Measurements from ENCODE around the gene CRLF2. TPM values are rescaled to one million over a fixed set of nuclear protein-coding genes. Genes with fewer than 3 reads are reported as not detected.

Gene CRLF2
- polyA plus RNA-seq, 3 donors, result 0.11 to 0.17 TPM; not detected in 1

- H3K4me3 Mint-ChIP-seq, result peak overlapping the region in 1 of 2 donors; percentile 46
- intact Hi-C loops (cut with micrococcal nuclease), result no loop called here
These were observed 49.2 kb downstream of the CRLF2 start for GRCh38 chrX:1163231-1163630.

GRCh38 chrX:1162119-1162916 lies 50.1 kb downstream of the CRLF2 start:
- Mint-ChIP-seq H3K4me1 (peaks cover 13% of the 10 kb centered on the region), H3K27me3 (ENCODE audit: low read depth in 3 of 3) (peaks cover 4 to 16% (median 14%) of the 10 kb centered on the region in 3 donors), H3K36me3 (no peaks in the 10 kb centered on the region), H3K27ac (peak overlapping the region in 1 of 7 donors; percentile 12), H3K9me3 (peaks cover 3 to 16% (median 10%) of the 10 kb centered on the region in 7 donors), H3K4me3 (no peak overlapping the region)
- no peak overlapping the region for H3K9ac ChIP-seq (ENCODE audit: insufficient read depth, low read length, poor library complexity, severe bottlenecking)
- 83% methylated on average over 5 of the region's 10 CpGs for WGBS (ENCODE audit: insufficient coverage)
- no peak overlapping the region for H3K4me2 ChIP-seq (replicated peaks; ENCODE audit: extremely low read depth, low read length, poor library complexity, severe bottlenecking)
- H4K20me1 ChIP-seq (ENCODE audit: insufficient read depth, low read length), result no peaks in the 10 kb centered on the region
- no peak for DNase-seq
- H3K4me3 ChIP-seq (replicated peaks in 1 of 3; ENCODE audit: low read depth in 2 of 3, low read length in 3 of 3), result no peak overlapping the region
- no peak for TF ChIP-seq CTCF (IDR thresholded peaks at IDR 0.05)
- H3K36me3 ChIP-seq (replicated peaks in 1 of 2; ENCODE audit: control insufficient read depth in 1 of 2, insufficient read depth in 2 of 2, low read length in 2 of 2), result no peaks in the 10 kb centered on the region
- peaks cover 4 to 5% of the 10 kb centered on the region in 2 donors for H3K4me1 ChIP-seq (ENCODE audit: control insufficient read depth in 1 of 2, insufficient read depth in 2 of 2, low read length in 2 of 2)
- no peaks in the 10 kb centered on the region for H3K79me2 ChIP-seq (ENCODE audit: insufficient read depth, low read length)
- no peaks in the 10 kb centered on the region for H3K9me3 ChIP-seq (replicated peaks in 1 of 2; ENCODE audit: control insufficient read depth in 1 of 2, insufficient read depth in 1 of 2, low read length in 2 of 2)
- H3K27me3 ChIP-seq (ENCODE audit: control insufficient read depth in 2 of 2, insufficient read depth in 2 of 2, low read length in 2 of 2), result no peaks in the 10 kb centered on the region
- no peak overlapping the region for H3K27ac ChIP-seq (ENCODE audit: low read depth in 1 of 2, low read length in 2 of 2)
- intact Hi-C loops (cut with micrococcal nuclease), result no loop called here
- no peak overlapping the region for H2AFZ ChIP-seq (ENCODE audit: insufficient read depth, low read depth, low read length, poor library complexity, severe bottlenecking)

More at GRCh38 chrX:1163231-1163630, 49.2 kb downstream of the CRLF2 start:
- H3K27me3 Mint-ChIP-seq (ENCODE audit: low read depth in 3 of 3), result peaks cover 4 to 16% (median 14%) of the 10 kb centered on the region in 3 donors
- Histone ChIP-seq H3K27ac (ENCODE audit: low read depth in 1 of 2, low read length in 2 of 2) (no peak overlapping the region), H3K9ac (ENCODE audit: insufficient read depth, low read length, poor library complexity, severe bottlenecking) (no peak overlapping the region), H4K20me1 (ENCODE audit: insufficient read depth, low read length) (no peaks in the 10 kb centered on the region), H3K4me2 (replicated peaks; ENCODE audit: extremely low read depth, low read length, poor library complexity, severe bottlenecking) (no peak overlapping the region), H3K4me3 (replicated peaks in 1 of 3; ENCODE audit: low read depth in 2 of 3, low read length in 3 of 3) (no peak overlapping the region), H3K79me2 (ENCODE audit: insufficient read depth, low read length) (no peaks in the 10 kb centered on the region), H3K9me3 (replicated peaks in 1 of 2; ENCODE audit: control insufficient read depth in 1 of 2, insufficient read depth in 1 of 2, low read length in 2 of 2) (no peaks in the 10 kb centered on the region), H3K27me3 (ENCODE audit: control insufficient read depth in 2 of 2, insufficient read depth in 2 of 2, low read length in 2 of 2) (no peaks in the 10 kb centered on the region), H3K36me3 (replicated peaks in 1 of 2; ENCODE audit: control insufficient read depth in 1 of 2, insufficient read depth in 2 of 2, low read length in 2 of 2) (no peaks in the 10 kb centered on the region), H2AFZ (ENCODE audit: insufficient read depth, low read depth, low read length, poor library complexity, severe bottlenecking) (no peak overlapping the region), H3K4me1 (ENCODE audit: control insufficient read depth in 1 of 2, insufficient read depth in 2 of 2, low read length in 2 of 2) (peaks cover 4 to 5% of the 10 kb centered on the region in 2 donors)
- DNase-seq, result no peak
- H3K4me1 Mint-ChIP-seq, result peaks cover 14% of the 10 kb centered on the region
- WGBS (ENCODE audit: insufficient coverage), result 82% methylated on average over 7 of the region's 11 CpGs
- no peak for TF ChIP-seq CTCF (IDR thresholded peaks at IDR 0.05)
- no peak overlapping the region for H3K27ac Mint-ChIP-seq
- peaks cover 3 to 16% (median 10%) of the 10 kb centered on the region in 7 donors for H3K9me3 Mint-ChIP-seq
- H3K36me3 Mint-ChIP-seq, result no peaks in the 10 kb centered on the region
